IMR-90 (cell line): ENCODE measurements around the gene SBF2. TPM values are rescaled to one million over a fixed set of nuclear protein-coding genes. Genes with fewer than 3 reads are reported as not detected.

Source experiments
- ATAC-seq: fragments of 200-7000 bp; cut with Tn5 transposase; 2 replicates; pipeline ENCODE4 v1.9.1; 2020; ENCODE audit warnings: low read depth, mild to moderate bottlenecking, moderate library complexity
- BruUV-seq: library from RNA; stranded (reverse); fragments of 400-500 nt; replicated peaks from 2 replicates; lab custom pipeline; 2021; lab: Mats Ljungman, UMichigan
- CTCF ChIA-PET: fragments of 300-600 bp; formaldehyde crosslinking; extraction: SDS; loops from one replicate; lab custom pipeline; 2021; ENCODE audit warnings: antibody characterized with exemption; lab: Yijun Ruan, JAX
- POLR2A ChIA-PET: fragments of 300-600 bp; sonication (Branson Sonifier 250); formaldehyde crosslinking; loops from one replicate; lab custom pipeline; 2022; ENCODE audit warnings: antibody characterized with exemption; ENCODE audit not compliant: unreplicated experiment; lab: Charles Lee
- DNase-seq: peaks from one replicate; pipeline ENCODE4 v3.0.0; 2013
- H2AFZ ChIP-seq: replicated peaks from 2 replicates; pipeline ENCODE3; 2013; ENCODE audit warnings: low read length, mild to moderate bottlenecking; ENCODE audit not compliant: poor library complexity
- H2AK5ac ChIP-seq: 2 replicates; pipeline ENCODE4 v1.6.1; 2013; ENCODE audit warnings: low read depth, low read length, inconsistent platforms
- H2AK9ac ChIP-seq: replicated peaks from 2 replicates; pipeline ENCODE3; 2013; ENCODE audit warnings: mild to moderate bottlenecking, low read depth, low read length, moderate library complexity; ENCODE audit not compliant: poor library complexity
- H2BK120ac ChIP-seq: 2 replicates; pipeline ENCODE4 v1.6.1; 2013; ENCODE audit warnings: low read depth, low read length, inconsistent platforms
- H2BK15ac ChIP-seq: 3 replicates; pipeline ENCODE4 v1.6.1; 2013; ENCODE audit warnings: low read depth, low read length, inconsistent platforms
- H2BK20ac ChIP-seq: 2 replicates; pipeline ENCODE4 v1.6.1; 2013; ENCODE audit warnings: low read depth, mild to moderate bottlenecking, inconsistent platforms, low read length, moderate library complexity
- H2BK5ac ChIP-seq: 2 replicates; pipeline ENCODE4 v1.6.1; 2013; ENCODE audit warnings: mild to moderate bottlenecking, low read depth, low read length, inconsistent platforms; ENCODE audit not compliant: poor library complexity, severe bottlenecking
- H3K14ac ChIP-seq: replicated peaks from 2 replicates; pipeline ENCODE4 v1.6.1; 2013; ENCODE audit warnings: low read depth, low read length, inconsistent platforms
- H3K18ac ChIP-seq: 2 replicates; pipeline ENCODE4 v1.6.1; 2013; ENCODE audit warnings: low read depth, low read length, control low read depth
- H3K23ac ChIP-seq: 2 replicates; pipeline ENCODE4 v1.6.1; 2013; ENCODE audit warnings: low read depth, low read length, inconsistent platforms
- H3K27ac ChIP-seq: 2 replicates; pipeline ENCODE4 v1.5.1; 2013; ENCODE audit warnings: mild to moderate bottlenecking, control low read depth, low read length; ENCODE audit not compliant: insufficient read depth
- H3K27me3 ChIP-seq: 2 replicates; pipeline ENCODE4 v1.6.1; 2013; ENCODE audit warnings: low read length; ENCODE audit not compliant: control insufficient read depth, insufficient read depth
- H3K36me3 ChIP-seq: 2 replicates; pipeline ENCODE4 v1.6.1; 2013; ENCODE audit warnings: low read length, mixed read lengths; ENCODE audit not compliant: control insufficient read depth, insufficient read depth
- H3K4ac ChIP-seq: 2 replicates; pipeline ENCODE4 v1.6.1; 2013; ENCODE audit warnings: low read depth, low read length, inconsistent platforms
- H3K4me1 ChIP-seq: 2 replicates; pipeline ENCODE4 v1.6.1; 2013; ENCODE audit warnings: low read length, mixed read lengths; ENCODE audit not compliant: control insufficient read depth, insufficient read depth
- H3K4me2 ChIP-seq: 2 replicates; pipeline ENCODE4 v1.6.1; 2013; ENCODE audit warnings: low read depth, mild to moderate bottlenecking, control low read depth, low read length, moderate library complexity
- H3K4me3 ChIP-seq: 2 replicates; pipeline ENCODE4 v1.5.1; 2013; ENCODE audit warnings: low read depth, mild to moderate bottlenecking, control low read depth, low read length, moderate library complexity; ENCODE audit not compliant: insufficient read depth
- H3K56ac ChIP-seq: 2 replicates; pipeline ENCODE4 v1.6.1; 2013; ENCODE audit warnings: low read length, inconsistent platforms; ENCODE audit not compliant: insufficient read depth; ENCODE audit errors: extremely low read depth
- H3K79me1 ChIP-seq, 2 experiments: 2 replicates each; pipeline ENCODE4 v1.6.1; 2013; ENCODE audit warnings: low read length in 2 of 2, inconsistent platforms in 1 of 2, low read depth in 1 of 2
- H3K9ac ChIP-seq: 2 replicates; pipeline ENCODE4 v1.6.1; 2013; ENCODE audit warnings: low read depth, low read length, control low read depth
- H3K9me1 ChIP-seq: 2 replicates; pipeline ENCODE4 v1.6.1; 2013; ENCODE audit warnings: low read length, inconsistent platforms; ENCODE audit not compliant: insufficient read depth
- H3K9me3 ChIP-seq: 2 replicates; pipeline ENCODE4 v1.6.1; 2013; ENCODE audit warnings: low read length; ENCODE audit not compliant: control insufficient read depth, insufficient read depth
- H4K20me1 ChIP-seq: 2 replicates; pipeline ENCODE4 v1.6.1; 2013; ENCODE audit warnings: low read length, inconsistent platforms; ENCODE audit not compliant: insufficient read depth
- H4K5ac ChIP-seq: 2 replicates; pipeline ENCODE4 v1.6.1; 2013; ENCODE audit warnings: mild to moderate bottlenecking, low read depth, low read length, control low read depth
- H4K8ac ChIP-seq, 2 experiments: 2 replicates each; pipeline ENCODE4 v1.6.1; 2013; ENCODE audit warnings: low read depth in 2 of 2, low read length in 2 of 2, control low read depth in 1 of 2, inconsistent platforms in 1 of 2
- H4K91ac ChIP-seq: 2 replicates; pipeline ENCODE4 v1.6.1; 2013; ENCODE audit warnings: low read depth, low read length, inconsistent platforms; ENCODE audit not compliant: insufficient read depth
- BHLHE40 ChIP-seq: fragments of 150-350 bp; IDR thresholded peaks from 2 replicates; pipeline ENCODE4 v1.6.1; 2016; ENCODE audit warnings: mild to moderate bottlenecking, low read depth, low read length
- CEBPB ChIP-seq: IDR thresholded peaks from 2 replicates; pipeline ENCODE4 v1.6.1; 2012; ENCODE audit warnings: low read depth, low read length, improper control_type of control experiment
- CHD1 ChIP-seq: IDR thresholded peaks from 2 replicates; pipeline ENCODE4 v1.6.1; 2012; ENCODE audit warnings: low read depth, low read length, improper control_type of control experiment
- MAFK ChIP-seq: IDR thresholded peaks from 2 replicates; pipeline ENCODE4 v1.6.1; 2012; ENCODE audit warnings: low read depth, low read length, improper control_type of control experiment
- MAZ ChIP-seq: IDR thresholded peaks from 2 replicates; pipeline ENCODE4 v1.6.1; 2012; ENCODE audit warnings: low read depth, mild to moderate bottlenecking, low read length, improper control_type of control experiment, moderate library complexity, borderline replicate concordance
- MXI1 ChIP-seq: IDR thresholded peaks from 2 replicates; pipeline ENCODE4 v1.6.1; 2012; ENCODE audit warnings: low read depth, mild to moderate bottlenecking, low read length, moderate library complexity, borderline replicate concordance
- NFE2L2 ChIP-seq: fragments of 150-350 bp; IDR thresholded peaks from 2 replicates; pipeline ENCODE4 v1.6.1; 2016; ENCODE audit warnings: low read depth, mild to moderate bottlenecking, low read length
- POLR2A ChIP-seq: IDR thresholded peaks from 2 replicates; pipeline ENCODE4 v1.6.1; 2012; ENCODE audit warnings: mild to moderate bottlenecking, low read depth, low read length
- RCOR1 ChIP-seq: IDR thresholded peaks from 2 replicates; pipeline ENCODE4 v1.6.1; 2012; ENCODE audit warnings: mild to moderate bottlenecking, low read length, improper control_type of control experiment; ENCODE audit not compliant: insufficient replicate concordance
- RFX5 ChIP-seq: IDR thresholded peaks from 2 replicates; pipeline ENCODE4 v1.8.0; 2012; ENCODE audit warnings: low read depth, mild to moderate bottlenecking, low read length, moderate library complexity
- SMC3 ChIP-seq: fragments of 150-350 bp; IDR thresholded peaks from 2 replicates; pipeline ENCODE4 v1.6.1; 2016; ENCODE audit warnings: low read depth, mild to moderate bottlenecking, antibody characterized with exemption, low read length, moderate library complexity
- WGBS, 2 experiments: methylation state at CpG; one replicate each; pipeline versions ENCODE4 v1.1.5 to v1.1.7; 2013; ENCODE audit warnings: missing lambda C conversion rate in 2 of 2; ENCODE audit not compliant: insufficient read length in 1 of 2; ENCODE audit errors: extremely low coverage in 2 of 2; 5-methylcytosine and 5-hydroxymethylcytosine counted together
- dilution Hi-C: fragments of 300-500 bp; cut with HindIII; formaldehyde crosslinking; loops from one replicate; pipeline ENCODE4 v1.14.3; 2018; ENCODE audit warnings: low sequenced_read_pairs; ENCODE audit not compliant: unreplicated experiment
- in situ Hi-C: fragments of 300-500 bp; cut with MboI; formaldehyde crosslinking; loops from 3 replicates; pipeline ENCODE4 v1.14.3; 2019; ENCODE audit warnings: low sequenced_read_pairs, inconsistent platforms, mixed read lengths
- intact Hi-C: fragments of 100-400 bp; cut with micrococcal nuclease; formaldehyde crosslinking; loops from 2 replicates; pipeline ENCODE4 v1.10.0; 2022
- polyA plus RNA-seq, 3 experiments: library from polyadenylated mRNA; depleted of rRNA; stranded (reverse); fragments of >200 nt; gene quantifications; 2 replicates each; pipeline ENCODE4 v1.2.3, GENCODE V29; 2012; ENCODE audit warnings: low replicate concordance in 1 of 3
- total RNA-seq: library from RNA; depleted of rRNA; stranded (reverse); fragments of >200 nt; gene quantifications from 2 replicates; pipeline ENCODE4 v1.2.3, GENCODE V29; 2012
- TF ChIP-seq, protein P1 (sequence below): conservative IDR thresholded peaks from 2 replicates; pipeline ENCODE4 v1.5.1; 2012; ENCODE audit warnings: mild to moderate bottlenecking, low read depth, low read length, improper control_type of control experiment

SBF2 gene
- total and polyA plus RNA-seq, 2 of the 4 experiments (the other 2 are of a cell fraction), result 23.8 to 51.8 TPM

GRCh38 chr11:9789910-9790309 is 504.1 kb downstream of the SBF2 start:
- POLR2A ChIA-PET, result no interaction called here
- peaks cover 26% of the 10 kb centered on the region for H3K9me1 ChIP-seq
- in situ Hi-C loops, result no loop called here

More at GRCh38 chr11:9789910-9790309, 504.1 kb downstream of the SBF2 start:
- Histone ChIP-seq H2AK5ac (peak overlapping the region; percentile 10; the same call in 1 of the 2 replicates), H3K36me3 (peaks cover 24% of the 10 kb centered on the region), H3K4me3 (no peak overlapping the region), H2BK5ac (no peak overlapping the region), H4K20me1 (no peaks in the 10 kb centered on the region), H2AFZ (no peak overlapping the region), H2BK15ac (0 out of 3 replicates have a peak overlapping the region, but pooled peaks have one; percentile 24), H3K23ac (no peak overlapping the region), H2BK20ac (peak overlapping the region; percentile 48), H3K27me3 (no peaks in the 10 kb centered on the region), H4K91ac (no peak overlapping the region; the same call in 1 of the 2 replicates), H4K8ac (peak overlapping the region in 1 of 2 experiments; percentile 0; a peak in 1 of 4 replicates), H3K4me2 (no peak overlapping the region), H3K9ac (no peak overlapping the region), H2BK120ac (peak overlapping the region; percentile 41; the same call in 1 of the 2 replicates), H2AK9ac (no peak overlapping the region), H3K18ac (peak overlapping the region; percentile 50), H3K56ac (no peak overlapping the region), H3K27ac (peak overlapping the region; percentile 21; the same call in 1 of the 2 replicates), H4K5ac (peak overlapping the region; percentile 19), H3K14ac (no peak overlapping the region), H3K4me1 (peaks cover 14% of the 10 kb centered on the region), H3K4ac (peak overlapping the region; percentile 62; the same call in 1 of the 2 replicates), H3K9me3 (no peaks in the 10 kb centered on the region), H3K79me1 (peaks cover 10 to 29% of the 10 kb centered on the region in 2 experiments)
- ATAC-seq, result no peak
- TF ChIP-seq POLR2A, result no peak
- TF ChIP-seq CHD1, result no peak
- no peak for TF ChIP-seq SMC3
- no peak for TF ChIP-seq MAZ
- no peak for TF ChIP-seq NFE2L2
- TF ChIP-seq RCOR1, result no peak
- no peak for TF ChIP-seq BHLHE40
- TF ChIP-seq RFX5, result no peak
- no peak for TF ChIP-seq MAFK
- no peak for TF ChIP-seq CEBPB
- TF ChIP-seq, protein P1, sequence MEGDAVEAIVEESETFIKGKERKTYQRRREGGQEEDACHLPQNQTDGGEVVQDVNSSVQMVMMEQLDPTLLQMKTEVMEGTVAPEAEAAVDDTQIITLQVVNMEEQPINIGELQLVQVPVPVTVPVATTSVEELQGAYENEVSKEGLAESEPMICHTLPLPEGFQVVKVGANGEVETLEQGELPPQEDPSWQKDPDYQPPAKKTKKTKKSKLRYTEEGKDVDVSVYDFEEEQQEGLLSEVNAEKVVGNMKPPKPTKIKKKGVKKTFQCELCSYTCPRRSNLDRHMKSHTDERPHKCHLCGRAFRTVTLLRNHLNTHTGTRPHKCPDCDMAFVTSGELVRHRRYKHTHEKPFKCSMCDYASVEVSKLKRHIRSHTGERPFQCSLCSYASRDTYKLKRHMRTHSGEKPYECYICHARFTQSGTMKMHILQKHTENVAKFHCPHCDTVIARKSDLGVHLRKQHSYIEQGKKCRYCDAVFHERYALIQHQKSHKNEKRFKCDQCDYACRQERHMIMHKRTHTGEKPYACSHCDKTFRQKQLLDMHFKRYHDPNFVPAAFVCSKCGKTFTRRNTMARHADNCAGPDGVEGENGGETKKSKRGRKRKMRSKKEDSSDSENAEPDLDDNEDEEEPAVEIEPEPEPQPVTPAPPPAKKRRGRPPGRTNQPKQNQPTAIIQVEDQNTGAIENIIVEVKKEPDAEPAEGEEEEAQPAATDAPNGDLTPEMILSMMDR, result no peak
- no peak for TF ChIP-seq MXI1
- dilution Hi-C loops (no loop called here), intact Hi-C loops (loop anchor here (1.0 kb wide), 1 partner anchor 37 kb away; no protein-coding TSS in a partner anchor)
- no peak for DNase-seq
- CTCF ChIA-PET, result no interaction called here
- no CpG with 5 or more reads among the region's 3 CpGs for WGBS, 2 experiments
- no TSS peak for BruUV-seq
